Natural killer cell treated with Interleukin-12 subunit alpha and Interleukin-12 subunit beta and Interleukin-15 and Interleukin-18, amount 100 ng/mL, for 72 hours (primary cell): ENCODE measurements around the gene VEZT. TPM values are rescaled to one million over a fixed set of nuclear protein-coding genes. Genes with fewer than 3 reads are reported as not detected.
"Not testable (repeated sequence)": the region's sequence is repeated elsewhere in the genome, so short reads cannot be mapped to it uniquely, and the experiment has no call there.

Experiments used
- ATAC-seq, 2 donors: fragments of 150-1000 bp; cut with Tn5 transposase in 1 of 2; sonication (Bioruptor Pico), chemical (Tn5 transposase) in 1 of 2; 2 replicates each; pipeline ENCODE4 v1.10.0; 2021
- DNase-seq: peaks from one replicate; pipeline ENCODE4 v3.0.0; 2022; ENCODE audit warnings: low spot score
- H3K27ac Mint-ChIP-seq, 2 donors: 1 replicate in 1 of 2; 2 replicates in 1 of 2; pipeline ENCODE4 v1.8.0; 2022; ENCODE audit warnings: mixed read lengths in 2 of 2, mild to moderate bottlenecking in 1 of 2, moderate library complexity in 1 of 2
- H3K27me3 Mint-ChIP-seq, 2 donors: 1 replicate in 1 of 2; 2 replicates in 1 of 2; pipeline ENCODE4 v1.8.0; 2022; ENCODE audit warnings: mixed read lengths in 2 of 2
- H3K36me3 Mint-ChIP-seq: one replicate; pipeline ENCODE4 v1.8.0; 2022; ENCODE audit warnings: mixed read lengths
- H3K4me1 Mint-ChIP-seq, 2 donors: 1 replicate in 1 of 2; 2 replicates in 1 of 2; pipeline ENCODE4 v1.8.0; 2022; ENCODE audit warnings: low read depth in 2 of 2, mixed read lengths in 2 of 2, mild to moderate bottlenecking in 1 of 2
- H3K4me3 Mint-ChIP-seq: one replicate; pipeline ENCODE4 v1.8.0; 2022; ENCODE audit warnings: mixed read lengths
- H3K9me3 Mint-ChIP-seq: 2 replicates; pipeline ENCODE4 v1.8.0; 2022; ENCODE audit warnings: mixed read lengths
- total RNA-seq, 2 donors: library from RNA; stranded (reverse); gene quantifications; one replicate each; pipeline ENCODE4 v1.2.3, GENCODE V29; 2022

The VEZT gene
- total RNA-seq, 2 donors from 2014 or later = 33.4 to 54.3 TPM

GRCh38 chr12:95220726-95221125 is 3.1 kb downstream of the VEZT start:
- Mint-ChIP-seq H3K27me3 (peaks cover 0 to 6% of the 10 kb centered on the region in 2 donors), H3K4me1 (peaks cover 27 to 31% of the 10 kb centered on the region in 2 donors), H3K4me3 (no peak overlapping the region), H3K27ac (no peak overlapping the region), H3K9me3 (no peaks in the 10 kb centered on the region), H3K36me3 (no peaks in the 10 kb centered on the region)
- DNase-seq (no peak), ATAC-seq (no peak)

GRCh38 chr12:95224202-95225170 is 6.9 kb downstream of the VEZT start:
- no peak for DNase-seq
- peaks cover 8 to 14% of the 10 kb centered on the region in 2 donors for H3K4me1 Mint-ChIP-seq
- no peaks in the 10 kb centered on the region for H3K9me3 Mint-ChIP-seq
- H3K36me3 Mint-ChIP-seq = no peaks in the 10 kb centered on the region
- ATAC-seq = no peak
- no peak overlapping the region for H3K4me3 Mint-ChIP-seq
- no peak overlapping the region for H3K27ac Mint-ChIP-seq
- H3K27me3 Mint-ChIP-seq = no peaks in the 10 kb centered on the region

GRCh38 chr12:95225645-95226212 is 8.1 kb downstream of the VEZT start:
- Mint-ChIP-seq H3K27me3 (no peaks in the 10 kb centered on the region), H3K36me3 (no peaks in the 10 kb centered on the region), H3K9me3 (no peaks in the 10 kb centered on the region), H3K4me3 (no peak overlapping the region), H3K4me1 (peaks cover 8 to 14% of the 10 kb centered on the region in 2 donors), H3K27ac (no peak overlapping the region)
- DNase-seq (no peak), ATAC-seq (no peak)

DNA sequence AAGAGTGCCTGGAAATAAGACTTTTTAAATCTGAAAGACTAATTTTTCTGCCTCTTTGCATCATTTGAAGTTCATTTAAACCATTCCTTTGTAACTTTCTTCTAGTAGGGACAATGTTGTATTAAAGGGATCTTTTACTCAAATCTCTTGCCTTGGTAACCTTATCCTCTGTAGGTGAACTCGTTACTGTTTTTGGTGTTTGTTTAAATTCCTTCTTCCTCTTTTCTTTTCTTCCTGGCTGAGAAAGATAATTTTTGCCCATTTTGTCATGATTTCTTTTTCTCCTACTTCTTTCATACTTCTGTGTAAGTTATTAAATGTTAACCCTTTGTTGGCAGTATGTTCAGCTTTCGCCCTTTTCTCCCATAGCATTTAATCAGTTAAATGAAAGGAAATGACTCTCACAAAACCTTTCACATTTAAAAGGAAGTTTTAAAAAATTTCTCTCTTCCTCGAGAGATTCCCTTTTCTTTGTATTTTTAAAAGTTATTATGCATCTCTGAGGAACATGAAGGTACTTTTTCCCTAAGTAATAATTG is 10.3 kb downstream of the VEZT start:
- Mint-ChIP-seq H3K4me1 (peaks cover 11 to 14% of the 10 kb centered on the region in 2 donors), H3K27me3 (no peaks in the 10 kb centered on the region), H3K27ac (no peak overlapping the region), H3K4me3 (no peak overlapping the region), H3K36me3 (no peaks in the 10 kb centered on the region), H3K9me3 (no peaks in the 10 kb centered on the region)
- no peak for DNase-seq
- ATAC-seq = no peak

GRCh38 chr12:95228617-95229016 is 11.0 kb downstream of the VEZT start:
- Mint-ChIP-seq H3K4me1 (peaks cover 11 to 14% of the 10 kb centered on the region in 2 donors), H3K36me3 (no peaks in the 10 kb centered on the region), H3K27me3 (no peaks in the 10 kb centered on the region), H3K9me3 (no peaks in the 10 kb centered on the region), H3K4me3 (no peak overlapping the region), H3K27ac (no peak overlapping the region)
- no peak for ATAC-seq
- no peak for DNase-seq

DNA sequence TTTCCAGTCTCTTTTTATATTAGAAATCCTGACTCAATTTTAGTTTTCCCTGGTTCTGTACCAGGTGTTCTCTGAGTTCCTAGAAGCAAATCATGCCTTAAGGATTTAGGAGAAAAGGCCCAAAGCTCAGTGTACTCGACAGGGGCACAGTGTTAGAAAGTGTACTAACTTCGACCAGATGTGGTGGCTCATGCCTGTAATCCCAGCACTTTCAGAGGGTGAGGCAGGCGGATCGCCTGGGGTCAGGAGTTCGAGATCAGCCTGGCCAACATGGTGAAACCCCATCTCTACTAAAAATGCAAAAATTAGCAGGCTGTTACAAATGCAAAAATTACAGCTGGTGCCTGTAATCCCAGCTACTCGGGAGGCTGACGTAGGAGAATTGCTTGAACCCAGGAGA is 12.0 kb downstream of the VEZT start:
- no peak for ATAC-seq
- no peaks in the 10 kb centered on the region for H3K36me3 Mint-ChIP-seq
- H3K27ac Mint-ChIP-seq = no peak overlapping the region
- H3K9me3 Mint-ChIP-seq = no peaks in the 10 kb centered on the region
- DNase-seq = no peak
- peaks cover 9 to 10% of the 10 kb centered on the region in 2 donors for H3K4me1 Mint-ChIP-seq
- no peak overlapping the region for H3K4me3 Mint-ChIP-seq
- H3K27me3 Mint-ChIP-seq = no peaks in the 10 kb centered on the region

DNA sequence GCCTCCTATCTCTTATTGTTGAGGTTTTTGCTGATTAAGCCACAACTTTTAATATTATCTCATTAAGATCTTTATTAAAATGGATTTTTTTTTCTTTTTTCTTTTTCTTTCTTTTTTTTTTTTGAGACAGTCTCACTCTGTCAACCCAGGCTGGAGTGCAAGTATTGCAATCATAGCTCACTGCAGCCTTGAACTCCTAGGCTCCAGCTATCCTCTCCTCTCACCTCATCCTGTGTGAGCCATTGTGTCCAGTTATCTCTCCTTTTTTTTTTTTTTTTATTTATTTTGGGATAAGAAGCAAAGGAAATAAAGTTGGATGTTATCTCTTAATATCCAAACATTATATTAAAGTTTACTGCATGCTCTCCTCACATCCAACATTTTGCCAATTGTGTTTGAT is 12.7 kb downstream of the VEZT start:
- H3K27ac Mint-ChIP-seq = no peak overlapping the region
- no peak for ATAC-seq

GRCh38 chr12:95231190-95231589 is 13.6 kb downstream of the VEZT start:
- no peak overlapping the region for H3K27ac Mint-ChIP-seq
- no peaks in the 10 kb centered on the region for H3K27me3 Mint-ChIP-seq
- no peaks in the 10 kb centered on the region for H3K9me3 Mint-ChIP-seq
- DNase-seq = no peak
- no peak overlapping the region for H3K4me3 Mint-ChIP-seq
- H3K4me1 Mint-ChIP-seq = peaks cover 5% of the 10 kb centered on the region in 2 donors
- no peaks in the 10 kb centered on the region for H3K36me3 Mint-ChIP-seq
- no peak for ATAC-seq

More for the DNA sequence above, 12.7 kb downstream of the VEZT start:
- H3K4me3 Mint-ChIP-seq = no peak overlapping the region
- no peaks in the 10 kb centered on the region for H3K27me3 Mint-ChIP-seq
- no peaks in the 10 kb centered on the region for H3K9me3 Mint-ChIP-seq
- H3K36me3 Mint-ChIP-seq = no peaks in the 10 kb centered on the region
- no peak for DNase-seq
- H3K4me1 Mint-ChIP-seq = peaks cover 5% of the 10 kb centered on the region in 2 donors

DNA sequence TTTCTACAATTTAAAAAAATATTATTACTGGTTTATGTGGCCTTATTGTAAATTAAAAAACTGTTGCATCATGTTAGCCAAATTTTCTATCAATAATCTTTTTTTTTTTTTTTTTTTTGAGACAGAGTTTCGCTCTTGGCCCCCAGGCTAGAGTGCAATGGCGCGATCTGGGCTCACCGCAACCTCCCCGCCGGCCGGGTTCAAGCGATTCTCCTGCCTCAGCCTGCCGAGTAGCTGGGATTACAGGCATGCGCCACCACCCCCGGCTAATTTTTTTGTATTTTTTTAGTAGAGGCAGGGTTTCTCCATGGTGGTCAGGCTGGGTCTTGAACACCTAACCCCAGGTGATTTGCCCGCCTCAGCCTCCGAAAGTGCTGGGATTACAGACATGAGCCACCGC is 16.6 kb downstream of the VEZT start:
- not testable (repeated sequence) for H3K4me1 Mint-ChIP-seq, H3K4me3 Mint-ChIP-seq, ATAC-seq, H3K27ac Mint-ChIP-seq, H3K27me3 Mint-ChIP-seq, DNase-seq, H3K36me3 Mint-ChIP-seq, H3K9me3 Mint-ChIP-seq

- H3K27me3 Mint-ChIP-seq, H3K9me3 Mint-ChIP-seq, ATAC-seq, H3K4me3 Mint-ChIP-seq, H3K36me3 Mint-ChIP-seq, DNase-seq, H3K27ac Mint-ChIP-seq: not testable (repeated sequence)
- peaks cover 11 to 17% of the 10 kb centered on the region in 2 donors for H3K4me1 Mint-ChIP-seq
Measured at GRCh38 chr12:95235621-95236020, 18.0 kb downstream of the VEZT start.

DNA sequence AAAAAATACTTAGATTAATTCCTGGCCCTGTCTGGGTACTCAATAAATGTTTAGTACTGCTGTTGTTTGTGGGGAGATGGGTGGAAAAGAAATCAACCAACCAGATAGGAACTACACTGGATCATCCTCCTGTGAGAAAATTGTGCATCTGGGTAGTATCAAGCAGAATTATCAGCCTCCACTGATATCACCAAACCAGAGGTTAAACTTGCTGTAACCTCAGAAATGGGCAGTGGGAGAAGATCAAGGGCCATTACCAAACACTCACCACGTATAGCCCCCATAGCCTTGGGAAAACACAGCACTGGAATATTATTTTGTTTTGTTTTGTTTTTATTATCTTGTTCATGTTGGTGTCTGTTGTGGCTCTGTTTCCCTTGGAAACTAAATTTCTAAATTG is 19.7 kb downstream of the VEZT start:
- no peak overlapping the region for H3K4me3 Mint-ChIP-seq
- no peaks in the 10 kb centered on the region for H3K27me3 Mint-ChIP-seq
- DNase-seq (no peak), ATAC-seq (no peak)
- H3K9me3 Mint-ChIP-seq = no peaks in the 10 kb centered on the region
- H3K4me1 Mint-ChIP-seq = peaks cover 11 to 16% of the 10 kb centered on the region in 2 donors
- no peak overlapping the region for H3K27ac Mint-ChIP-seq
- H3K36me3 Mint-ChIP-seq = no peaks in the 10 kb centered on the region

DNA sequence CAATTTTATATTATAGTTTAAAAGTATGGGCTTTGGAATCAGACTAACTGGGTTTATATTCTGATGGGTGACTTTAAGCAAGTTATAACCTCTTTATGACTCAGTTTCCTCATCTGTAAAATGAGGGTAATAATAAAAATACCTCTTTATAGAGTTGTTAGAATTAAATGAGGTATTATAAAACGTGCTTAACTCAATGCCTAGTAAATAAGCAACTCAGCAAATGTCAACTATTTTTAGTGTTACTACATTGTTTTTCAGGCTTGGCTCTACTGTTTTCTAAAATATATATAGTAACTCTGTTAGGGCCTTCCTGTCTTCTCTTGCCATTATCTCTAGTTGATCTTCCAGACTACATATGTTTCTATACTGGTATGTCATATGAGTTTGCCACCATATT is 20.5 kb downstream of the VEZT start:
- peaks cover 11 to 14% of the 10 kb centered on the region in 2 donors for H3K4me1 Mint-ChIP-seq
- no peaks in the 10 kb centered on the region for H3K9me3 Mint-ChIP-seq
- DNase-seq (no peak), ATAC-seq (no peak)
- H3K36me3 Mint-ChIP-seq = no peaks in the 10 kb centered on the region
- H3K4me3 Mint-ChIP-seq = no peak overlapping the region
- no peak overlapping the region for H3K27ac Mint-ChIP-seq
- no peaks in the 10 kb centered on the region for H3K27me3 Mint-ChIP-seq

DNA sequence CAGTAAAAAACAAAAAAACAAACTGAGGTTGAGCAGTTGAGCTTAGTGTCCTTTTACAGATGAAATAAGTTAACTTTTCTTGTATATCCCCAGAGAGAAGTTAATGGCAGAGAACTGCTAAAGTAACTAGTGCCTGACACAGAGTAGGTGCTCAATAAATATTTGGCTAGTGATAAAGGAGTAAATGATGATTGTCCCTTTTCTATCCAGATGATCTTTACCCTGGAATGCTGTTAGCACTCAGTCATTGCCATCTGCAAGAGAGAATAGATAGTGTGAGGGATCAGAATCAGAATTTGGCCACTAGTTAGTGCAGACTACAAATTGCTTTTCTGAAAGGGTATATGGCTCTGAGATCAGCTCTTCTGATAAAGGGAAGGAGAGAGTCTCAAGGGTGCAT is 21.6 kb downstream of the VEZT start:
- peaks cover 11 to 14% of the 10 kb centered on the region in 2 donors for H3K4me1 Mint-ChIP-seq
- H3K27ac Mint-ChIP-seq = peak overlapping the region in 1 of 2 donors; percentile 49
- no peaks in the 10 kb centered on the region for H3K9me3 Mint-ChIP-seq
- DNase-seq (no peak), ATAC-seq (no peak)
- H3K27me3 Mint-ChIP-seq = no peaks in the 10 kb centered on the region
- no peaks in the 10 kb centered on the region for H3K36me3 Mint-ChIP-seq
- H3K4me3 Mint-ChIP-seq = no peak overlapping the region

- not testable (repeated sequence) for H3K9me3 Mint-ChIP-seq, H3K4me3 Mint-ChIP-seq, ATAC-seq, DNase-seq, H3K36me3 Mint-ChIP-seq, H3K27me3 Mint-ChIP-seq
- peak overlapping the region in 1 of 2 donors; percentile 49 for H3K27ac Mint-ChIP-seq
- H3K4me1 Mint-ChIP-seq = peaks cover 11 to 12% of the 10 kb centered on the region in 2 donors
Measured at GRCh38 chr12:95239835-95240234, 22.2 kb downstream of the VEZT start.
